Osteoblast (primary cell): Measurements from ENCODE around the gene KMT2E. TPM values are rescaled to one million over a fixed set of nuclear protein-coding genes. Genes with fewer than 3 reads are reported as not detected.
"Not testable (repeated sequence)": the region's sequence is repeated elsewhere in the genome, so short reads cannot be mapped to it uniquely, and the experiment has no call there.

Source experiments
- DNase-seq: peaks from one replicate; pipeline ENCODE4 v3.0.0; 2011; ENCODE audit warnings: low spot score, mixed read lengths; ENCODE audit not compliant: insufficient read length; ENCODE audit errors: missing footprints
- H2AFZ ChIP-seq: 2 replicates; pipeline ENCODE4 v1.6.0; 2011; ENCODE audit warnings: mild to moderate bottlenecking, low read length
- H3K27ac ChIP-seq: 2 replicates; pipeline ENCODE4 v1.5.1; 2011; ENCODE audit warnings: mild to moderate bottlenecking, low read depth, low read length, moderate library complexity
- H3K27me3 ChIP-seq: 2 replicates; pipeline ENCODE4 v1.6.0; 2012; ENCODE audit warnings: mild to moderate bottlenecking, control low read depth, inconsistent platforms, low read length, moderate library complexity; ENCODE audit not compliant: insufficient read depth
- H3K36me3 ChIP-seq: 2 replicates; pipeline ENCODE4 v1.5.1; 2011; ENCODE audit warnings: mild to moderate bottlenecking, low read length, control low read depth, moderate library complexity; ENCODE audit not compliant: insufficient read depth
- H3K4me1 ChIP-seq: 2 replicates; pipeline ENCODE4 v1.5.1; 2011; ENCODE audit warnings: mild to moderate bottlenecking, low read length, control low read depth, moderate library complexity; ENCODE audit not compliant: insufficient read depth
- H3K4me2 ChIP-seq: 2 replicates; pipeline ENCODE4 v1.6.0; 2011; ENCODE audit warnings: mild to moderate bottlenecking, low read length; ENCODE audit not compliant: insufficient read depth
- H3K4me3 ChIP-seq: fragments of 200-600 bp; sonication (generic); 3 replicates; pipeline ENCODE4 v1.5.1; 2012; ENCODE audit warnings: mild to moderate bottlenecking, low read length, inconsistent platforms; ENCODE audit not compliant: insufficient read depth
- H3K79me2 ChIP-seq: 2 replicates; pipeline ENCODE4 v1.6.0; 2012; ENCODE audit warnings: mild to moderate bottlenecking, low read length, control low read depth, inconsistent platforms; ENCODE audit not compliant: insufficient read depth
- H3K9me3 ChIP-seq: 2 replicates; pipeline ENCODE4 v1.5.1; 2011; ENCODE audit warnings: low read depth, low read length, control low read depth
- H4K20me1 ChIP-seq: 2 replicates; pipeline ENCODE4 v1.6.0; 2012; ENCODE audit warnings: mild to moderate bottlenecking, low read length, control low read depth; ENCODE audit not compliant: insufficient read depth
- CTCF ChIP-seq: IDR thresholded peaks from 2 replicates; pipeline ENCODE4 v1.5.1; 2011; ENCODE audit warnings: mild to moderate bottlenecking, low read depth, low read length, moderate library complexity; ENCODE audit errors: extremely low read depth
- total RNA-seq: library from RNA; depleted of rRNA; stranded (reverse); fragments of >200 nt; gene quantifications from 2 replicates; pipeline ENCODE4 v1.2.3, GENCODE V29; 2012

Gene KMT2E
- total RNA-seq, 1 donor = 124 TPM

DNA sequence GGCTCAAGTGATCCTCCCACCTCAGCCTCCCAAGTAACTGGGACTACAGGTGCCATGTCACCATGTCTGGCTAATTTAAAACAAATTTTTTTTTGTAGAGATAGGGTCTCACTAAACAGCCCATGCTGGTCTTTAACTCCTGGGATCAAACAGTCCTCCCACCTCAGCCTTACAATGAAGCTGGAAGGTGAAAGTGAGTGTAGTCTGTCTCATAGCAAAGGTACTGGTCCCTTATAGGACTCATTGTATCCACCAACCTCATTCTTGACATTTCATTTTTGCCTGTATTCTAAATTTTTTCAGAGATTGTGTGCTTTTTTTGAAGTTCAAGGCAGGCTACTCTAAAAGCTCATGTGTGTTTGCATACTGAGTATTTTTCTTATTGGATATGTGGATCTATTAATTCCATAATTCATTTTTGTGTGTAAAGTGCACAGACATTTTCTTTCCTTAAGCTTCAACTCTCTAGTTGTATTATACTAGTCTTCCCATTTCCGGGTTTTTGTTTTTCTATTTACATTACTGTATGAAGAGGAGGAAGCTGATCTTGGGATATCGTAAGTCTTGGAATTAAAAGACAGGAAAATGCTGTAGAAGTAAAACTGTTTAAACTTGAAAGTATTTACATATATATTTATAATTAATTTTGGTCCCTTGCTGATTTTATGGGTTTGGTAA lies 13.3 kb downstream of the KMT2E start:
- Histone ChIP-seq H3K9me3 (no peaks in the 10 kb centered on the region), H3K27me3 (no peaks in the 10 kb centered on the region), H3K4me2 (no peak overlapping the region), H3K27ac (no peak overlapping the region), H2AFZ (no peak overlapping the region), H3K4me3 (no peak overlapping the region), H3K79me2 (peaks cover 99% of the 10 kb centered on the region), H3K36me3 (no peaks in the 10 kb centered on the region), H4K20me1 (peaks cover 86% of the 10 kb centered on the region), H3K4me1 (peaks cover 15% of the 10 kb centered on the region)
- no peak for DNase-seq
- no peak for TF ChIP-seq CTCF

DNA sequence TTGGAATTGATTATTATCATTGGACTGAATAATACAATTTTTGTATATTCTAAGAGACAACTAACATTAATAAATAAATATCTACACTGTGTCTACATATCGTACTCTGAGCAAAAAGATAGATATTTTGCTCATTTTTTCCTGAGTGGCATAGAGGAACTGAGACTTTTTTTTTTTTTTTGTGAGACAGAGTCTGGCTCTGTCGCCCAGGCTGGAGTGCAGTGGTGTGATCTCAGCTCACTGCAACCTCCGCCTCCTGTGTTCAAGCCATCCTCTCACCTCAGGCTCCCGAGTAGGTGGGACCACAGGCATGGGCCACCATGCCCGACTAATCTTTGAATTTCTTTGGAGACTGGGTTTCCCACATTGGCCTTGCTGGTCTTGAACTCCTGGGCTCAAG lies 14.0 kb downstream of the KMT2E start:
- H3K9me3 ChIP-seq = no peaks in the 10 kb centered on the region
- no peaks in the 10 kb centered on the region for H3K36me3 ChIP-seq
- peaks cover 15% of the 10 kb centered on the region for H3K4me1 ChIP-seq
- no peak overlapping the region for H3K4me3 ChIP-seq
- no peaks in the 10 kb centered on the region for H3K27me3 ChIP-seq
- no peak overlapping the region for H2AFZ ChIP-seq
- no peak overlapping the region for H3K27ac ChIP-seq
- H3K79me2 ChIP-seq = peaks cover 99% of the 10 kb centered on the region
- H3K4me2 ChIP-seq = no peak overlapping the region
- DNase-seq = no peak
- H4K20me1 ChIP-seq = peaks cover 85% of the 10 kb centered on the region
- TF ChIP-seq CTCF = no peak

GRCh38 chr7:105028941-105029340 lies 14.9 kb downstream of the KMT2E start:
- H3K27ac ChIP-seq, DNase-seq, H3K36me3 ChIP-seq, H2AFZ ChIP-seq, H3K27me3 ChIP-seq, H3K9me3 ChIP-seq, H3K4me2 ChIP-seq, H3K4me3 ChIP-seq: not testable (repeated sequence)
- Histone ChIP-seq H4K20me1 (peaks cover 88% of the 10 kb centered on the region), H3K4me1 (peaks cover 13% of the 10 kb centered on the region), H3K79me2 (peaks cover 100% of the 10 kb centered on the region)

GRCh38 chr7:105030447-105030846 lies 16.4 kb downstream of the KMT2E start:
- H4K20me1 ChIP-seq = peaks cover 81% of the 10 kb centered on the region
- no peaks in the 10 kb centered on the region for H3K27me3 ChIP-seq
- TF ChIP-seq CTCF = no peak
- no peaks in the 10 kb centered on the region for H3K4me1 ChIP-seq
- no peak for DNase-seq
- H3K4me3 ChIP-seq = no peak overlapping the region
- H3K27ac ChIP-seq = no peak overlapping the region
- no peaks in the 10 kb centered on the region for H3K9me3 ChIP-seq
- peaks cover 99% of the 10 kb centered on the region for H3K79me2 ChIP-seq
- H3K36me3 ChIP-seq = peaks cover 4% of the 10 kb centered on the region
- no peak overlapping the region for H2AFZ ChIP-seq
- no peak overlapping the region for H3K4me2 ChIP-seq
